VCaP (cell line): ENCODE data around the gene LDLRAD4.
"Not testable (repeated sequence)": the region's sequence is repeated elsewhere in the genome, so short reads cannot be mapped to it uniquely, and the experiment has no call there.

ENCODE experiments used
- H3K27ac ChIP-seq: fragments of 450-650 bp; 2 replicates; pipeline ENCODE4 v1.5.1; 2017
- TF ChIP-seq, protein P1 (sequence below): fragments of 450-650 bp; conservative IDR thresholded peaks from 2 replicates; pipeline ENCODE4 v1.5.1; 2017; ENCODE audit warnings: mild to moderate bottlenecking, moderate library complexity

LDLRAD4 gene

DNA sequence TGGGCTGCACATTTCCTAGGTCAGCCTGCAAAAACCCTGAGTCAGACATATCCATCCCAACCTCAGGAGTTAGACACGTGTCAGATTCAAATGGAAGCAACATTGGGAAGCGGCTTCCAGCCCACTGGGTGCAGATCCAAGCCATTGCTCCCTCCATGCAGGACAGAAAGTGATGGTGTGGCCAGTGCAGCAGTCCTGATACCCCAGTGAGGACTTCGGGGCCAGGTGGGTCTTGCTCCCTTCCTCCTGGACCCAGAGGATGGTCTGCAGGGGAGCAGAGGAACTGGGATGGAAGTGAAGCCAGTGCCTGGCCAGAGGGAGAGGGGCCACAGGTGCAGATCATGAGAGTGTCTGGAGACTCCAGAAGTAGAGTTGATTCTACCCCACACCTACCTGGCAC, 255.8 kb downstream of the LDLRAD4 start:
- H3K27ac ChIP-seq: no peak overlapping the region
- TF ChIP-seq, protein P1, sequence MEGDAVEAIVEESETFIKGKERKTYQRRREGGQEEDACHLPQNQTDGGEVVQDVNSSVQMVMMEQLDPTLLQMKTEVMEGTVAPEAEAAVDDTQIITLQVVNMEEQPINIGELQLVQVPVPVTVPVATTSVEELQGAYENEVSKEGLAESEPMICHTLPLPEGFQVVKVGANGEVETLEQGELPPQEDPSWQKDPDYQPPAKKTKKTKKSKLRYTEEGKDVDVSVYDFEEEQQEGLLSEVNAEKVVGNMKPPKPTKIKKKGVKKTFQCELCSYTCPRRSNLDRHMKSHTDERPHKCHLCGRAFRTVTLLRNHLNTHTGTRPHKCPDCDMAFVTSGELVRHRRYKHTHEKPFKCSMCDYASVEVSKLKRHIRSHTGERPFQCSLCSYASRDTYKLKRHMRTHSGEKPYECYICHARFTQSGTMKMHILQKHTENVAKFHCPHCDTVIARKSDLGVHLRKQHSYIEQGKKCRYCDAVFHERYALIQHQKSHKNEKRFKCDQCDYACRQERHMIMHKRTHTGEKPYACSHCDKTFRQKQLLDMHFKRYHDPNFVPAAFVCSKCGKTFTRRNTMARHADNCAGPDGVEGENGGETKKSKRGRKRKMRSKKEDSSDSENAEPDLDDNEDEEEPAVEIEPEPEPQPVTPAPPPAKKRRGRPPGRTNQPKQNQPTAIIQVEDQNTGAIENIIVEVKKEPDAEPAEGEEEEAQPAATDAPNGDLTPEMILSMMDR: no peak

DNA sequence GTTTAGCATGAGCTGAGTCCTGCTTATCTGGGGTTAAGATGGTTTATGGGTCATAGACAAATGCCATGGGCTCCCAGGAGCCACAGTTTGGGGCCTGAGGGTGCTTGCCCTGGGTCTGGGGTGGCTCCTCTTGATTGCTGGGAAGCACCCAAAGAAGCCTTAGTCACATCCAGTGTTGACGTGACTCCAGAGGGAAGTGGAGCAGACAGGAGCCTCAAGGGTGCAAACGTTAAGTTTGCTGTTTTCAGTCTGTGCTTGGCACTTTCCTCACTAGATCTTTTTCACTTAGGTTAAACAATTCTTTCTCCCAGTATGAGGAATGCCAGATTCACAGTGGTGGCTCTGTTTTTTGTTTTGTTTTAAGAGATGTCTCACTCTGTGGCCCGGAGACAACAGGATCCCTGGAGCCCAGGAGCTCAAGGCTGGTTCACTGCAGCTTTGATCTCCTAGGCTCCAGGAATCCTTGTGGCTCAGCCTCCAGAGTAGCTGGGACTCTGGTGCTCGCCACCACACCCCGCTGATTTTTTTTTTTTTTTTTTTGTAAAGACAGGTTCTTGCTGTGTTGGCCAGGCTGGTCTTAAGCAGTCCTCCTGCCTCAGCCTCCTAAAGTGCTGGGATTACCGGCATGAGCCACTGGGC, 256.5 kb downstream of the LDLRAD4 start:
- TF ChIP-seq, protein P1: no peak
- H3K27ac ChIP-seq: no peak overlapping the region

DNA sequence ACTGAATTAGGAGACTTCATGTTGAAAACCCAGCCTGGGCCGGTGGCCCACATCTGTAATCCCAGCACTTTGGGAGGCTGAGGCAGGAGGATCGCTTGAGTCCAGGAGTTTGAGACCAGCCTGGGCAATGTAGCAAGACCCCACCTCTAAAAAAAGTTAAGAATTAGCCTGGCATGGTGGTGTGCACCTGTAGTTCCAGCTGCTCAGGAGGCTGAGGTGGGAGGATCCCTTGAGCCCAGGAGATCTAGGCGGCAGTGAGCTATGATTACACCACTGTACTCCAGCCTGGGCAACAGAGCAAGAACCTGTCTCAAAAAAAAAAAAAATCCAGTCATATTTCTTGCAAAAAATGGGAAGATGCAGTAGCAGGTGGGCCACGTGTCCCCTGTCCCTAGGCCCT, 257.8 kb downstream of the LDLRAD4 start:
- H3K27ac ChIP-seq: not testable (repeated sequence)

DNA sequence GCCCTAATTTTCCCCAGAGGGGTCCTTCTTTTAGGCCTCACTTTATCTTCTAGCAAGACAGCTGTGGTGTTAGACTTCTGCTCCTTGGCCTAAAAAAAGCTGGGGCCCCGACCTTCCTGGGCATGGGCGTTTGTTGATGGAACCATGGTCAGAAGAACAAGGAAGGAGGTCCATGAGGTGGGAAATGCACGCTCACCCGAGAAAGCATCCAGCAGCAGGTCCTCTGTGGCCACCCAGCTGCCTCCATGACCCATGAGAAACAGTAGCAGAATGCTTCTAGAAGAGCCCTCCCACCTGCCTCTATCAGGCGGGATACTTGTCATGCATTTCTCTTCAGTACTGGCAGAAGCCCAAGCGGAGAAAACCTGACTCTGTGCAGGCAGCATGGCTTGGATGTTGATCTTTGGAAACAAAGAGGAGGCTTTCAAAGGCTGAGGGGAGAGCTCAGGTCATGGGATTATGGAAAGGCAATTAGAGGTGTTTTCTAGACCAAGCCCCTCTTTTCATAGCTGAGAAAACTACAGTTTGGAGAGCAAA, 258.7 kb downstream of the LDLRAD4 start:
- H3K27ac ChIP-seq: no peak overlapping the region
- TF ChIP-seq, protein P1: no peak

DNA sequence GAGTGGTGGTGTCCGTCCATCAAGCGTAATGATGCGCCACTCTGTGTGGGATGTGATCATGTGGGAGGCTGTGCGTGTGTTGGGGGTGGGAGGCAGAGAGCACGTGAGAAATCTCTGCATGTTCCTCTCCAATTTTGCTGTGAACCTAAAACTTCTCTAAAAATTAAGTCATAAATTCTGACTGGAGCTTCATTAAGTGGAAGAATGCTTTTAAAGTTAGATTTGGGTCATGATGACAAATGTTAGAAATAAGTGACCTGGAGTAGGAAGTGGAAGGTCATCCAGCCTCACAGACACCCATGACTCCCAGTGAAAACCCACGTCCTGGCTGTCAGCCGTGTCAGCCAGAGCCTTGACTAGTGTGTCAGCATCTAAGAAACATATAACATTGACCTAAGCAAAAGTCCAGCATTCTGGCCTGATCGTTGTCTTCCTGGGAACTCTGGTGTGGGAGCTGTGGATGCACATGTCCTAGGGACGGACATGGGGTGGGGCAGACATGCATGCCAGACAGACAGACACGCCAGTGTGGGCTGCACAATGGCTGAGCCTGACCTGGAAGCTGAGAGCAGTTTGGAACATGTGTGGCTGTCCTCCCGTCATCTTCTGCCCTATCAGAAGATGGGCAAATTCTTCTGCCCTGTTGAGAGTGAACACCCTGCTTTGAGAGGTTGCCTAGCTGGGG, 262.2 kb downstream of the LDLRAD4 start:
- no peak overlapping the region for H3K27ac ChIP-seq
- TF ChIP-seq, protein P1: no peak

DNA sequence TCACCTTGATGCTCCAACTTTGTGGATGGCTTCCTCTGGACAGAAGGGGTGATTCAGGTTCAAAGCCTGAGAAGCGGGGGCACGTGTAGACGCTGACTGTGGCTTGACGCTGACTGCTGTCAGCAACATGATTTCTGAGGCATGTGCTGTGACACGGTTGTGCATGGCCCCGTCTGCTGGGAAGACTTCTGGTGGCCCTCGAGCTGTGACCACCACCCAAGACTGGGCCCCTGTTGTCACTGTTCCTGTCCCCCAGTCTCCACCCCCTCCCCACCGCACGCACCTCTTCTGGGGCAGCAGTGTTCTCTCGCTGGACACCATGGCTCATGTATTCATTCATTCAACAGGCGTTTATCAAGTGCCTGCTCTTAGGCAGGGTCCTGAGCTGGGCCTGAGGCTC, 262.8 kb downstream of the LDLRAD4 start:
- TF ChIP-seq, protein P1: no peak
- no peak overlapping the region for H3K27ac ChIP-seq

DNA sequence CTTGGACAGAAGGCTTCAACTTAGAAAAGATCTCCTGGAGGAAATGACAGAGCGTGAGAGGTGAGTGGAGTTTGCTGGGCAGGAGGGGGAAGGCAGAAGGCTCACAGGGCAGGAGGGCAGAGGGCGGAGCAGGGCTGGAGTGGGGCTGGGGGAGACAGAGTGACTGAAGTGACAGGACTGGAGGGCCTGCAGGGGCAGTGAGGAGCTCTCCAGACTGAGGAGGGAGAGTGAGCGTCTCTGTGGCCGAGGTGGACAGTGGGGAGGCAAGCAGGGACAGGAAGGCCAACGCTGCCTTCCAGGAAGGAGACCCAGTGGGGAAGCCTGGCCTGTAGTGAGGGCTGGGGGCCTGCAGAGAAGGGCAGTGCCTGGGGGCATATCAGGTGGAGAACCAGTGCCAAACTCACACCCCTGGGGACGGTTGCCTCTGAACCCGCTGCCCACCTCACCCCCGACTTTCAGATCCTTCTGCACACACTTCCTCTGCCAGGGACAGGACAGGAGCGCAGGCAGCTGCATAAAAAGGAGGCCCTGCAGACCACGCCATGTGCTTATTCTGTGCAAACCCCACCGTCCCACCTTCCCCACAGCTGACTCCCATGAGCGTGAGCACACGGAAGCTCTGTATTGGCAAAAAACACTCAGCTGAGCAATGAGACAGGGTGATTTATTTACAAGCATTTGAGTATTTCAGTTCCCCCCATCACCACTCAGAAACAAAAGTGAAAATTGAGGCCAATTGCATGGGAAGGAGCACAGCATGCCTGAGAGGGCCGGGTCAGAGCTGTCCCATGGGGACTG, 263.5 kb downstream of the LDLRAD4 start:
- H3K27ac ChIP-seq: no peak overlapping the region
- TF ChIP-seq, protein P1: no peak
